Vagina (tissue), 2 donors: ENCODE measurements around the gene RBBP8NL. TPM values are rescaled to one million over a fixed set of nuclear protein-coding genes. Genes with fewer than 3 reads are reported as not detected.

Experiments
- DNase-seq, 2 donors: peaks; one replicate each; pipeline ENCODE4 v3.0.0-alpha.2; 2017; ENCODE audit errors: extremely low spot score in 2 of 2
- H3K27ac ChIP-seq: fragments of 200-600 bp; sonication (generic); one replicate; pipeline ENCODE4 v1.5.1; 2019
- H3K27me3 ChIP-seq: fragments of 200-600 bp; sonication (generic); one replicate; pipeline ENCODE4 v1.5.1; 2019
- H3K36me3 ChIP-seq, 2 donors: fragments of 200-600 bp; sonication (generic); one replicate each; pipeline ENCODE4 v1.5.1; 2017 to 2019
- H3K4me1 ChIP-seq: fragments of 200-600 bp; sonication (generic); one replicate; pipeline ENCODE4 v1.5.1; 2019
- H3K4me3 ChIP-seq, 2 donors: fragments of 200-600 bp; sonication (generic); 1 replicate in 1 of 2; 2 replicates in 1 of 2; pipeline ENCODE4 v1.5.1; 2016 to 2019
- H3K9me3 ChIP-seq: fragments of 200-600 bp; sonication (generic); one replicate; pipeline ENCODE4 v1.5.1; 2019
- POLR2A ChIP-seq, 2 donors: fragments of 450-650 bp; IDR thresholded peaks; one replicate each; pipeline ENCODE4 v1.6.1; 2017; ENCODE audit warnings: antibody characterized with exemption in 2 of 2, mild to moderate bottlenecking in 2 of 2, moderate library complexity in 2 of 2
- POLR2AphosphoS5 ChIP-seq, 2 donors: sonication (generic); formaldehyde crosslinking; IDR thresholded peaks; one replicate each; pipeline ENCODE4 v1.9.0; 2017; ENCODE audit warnings: antibody characterized with exemption in 2 of 2, mild to moderate bottlenecking in 2 of 2, low read depth in 1 of 2; ENCODE audit not compliant: insufficient read depth in 1 of 2
- intact Hi-C: fragments of 100-400 bp; cut with DNase I; formaldehyde crosslinking; loops from one replicate; pipeline ENCODE4 v1.15.1; 2023
- total RNA-seq: library from RNA; depleted of rRNA; stranded (reverse); fragments of >200 nt; gene quantifications from one replicate; pipeline ENCODE4 v1.2.3, GENCODE V29; 2016
- TF ChIP-seq, protein P1 (sequence below), 3 experiments: fragments of 450-650 bp in 2 of 3; fragments of 200-600 bp in 1 of 3; sonication (generic) in 1 of 3; IDR thresholded peaks; one replicate each; pipeline ENCODE4 v1.5.1; 2017 to 2019; ENCODE audit warnings: antibody characterized with exemption in 3 of 3, mild to moderate bottlenecking in 2 of 3, moderate library complexity in 2 of 3

Gene RBBP8NL
- total RNA-seq, 1 donor from 2014 or later, result 1.7 TPM

DNA sequence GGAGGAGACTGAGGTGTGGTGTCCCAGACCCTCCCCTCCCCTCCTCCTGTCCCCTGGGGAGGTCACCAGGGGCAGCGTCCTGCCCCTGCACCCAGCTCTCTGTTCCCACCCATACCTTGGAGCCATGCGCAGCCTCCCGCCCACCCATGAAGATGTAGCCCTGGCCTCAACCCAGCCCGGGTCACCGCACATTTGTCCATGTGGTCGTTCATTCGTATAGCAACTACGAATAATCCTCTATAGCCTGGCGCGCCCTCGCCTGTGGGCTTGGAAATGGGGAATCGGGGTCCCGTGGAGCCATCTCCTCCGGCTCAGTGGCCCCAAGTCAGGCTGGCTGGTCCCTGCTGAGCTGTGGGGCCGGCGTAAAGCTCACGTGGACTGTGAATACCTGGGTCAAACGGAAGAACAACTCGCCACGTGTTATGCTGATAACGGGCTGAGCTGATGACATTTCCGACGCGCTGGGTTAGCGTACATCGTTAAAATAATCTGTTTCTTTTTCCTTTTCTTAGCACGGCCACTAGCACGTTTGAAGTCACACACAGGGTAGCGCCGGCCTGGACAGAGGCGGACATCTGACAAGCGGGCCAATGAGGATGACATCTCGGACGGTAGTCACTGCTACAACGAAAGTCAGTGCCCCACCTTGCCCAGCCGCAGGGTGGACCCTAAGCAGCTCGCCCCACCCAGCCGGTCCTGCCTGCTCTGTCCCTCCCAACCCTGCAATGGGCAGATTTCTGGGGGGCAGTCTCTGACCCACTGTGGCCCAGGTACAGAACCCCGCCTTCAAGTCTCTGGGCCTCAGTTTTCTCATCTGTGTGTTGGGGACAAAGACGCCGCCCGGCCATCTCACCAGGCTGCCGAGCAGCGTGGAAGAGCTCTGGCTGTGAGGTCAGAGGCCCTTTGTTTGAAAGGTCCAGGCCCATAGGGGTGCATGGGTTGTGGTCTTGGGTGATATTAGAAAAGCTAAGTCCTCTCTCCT is 19.8 kb upstream of the RBBP8NL start:
- Histone ChIP-seq H3K4me3 (no peak overlapping the region), H3K4me1 (no peaks in the 10 kb centered on the region), H3K27me3 (no peaks in the 10 kb centered on the region), H3K9me3 (no peaks in the 10 kb centered on the region), H3K36me3 (no peaks in the 10 kb centered on the region), H3K27ac (no peak overlapping the region)
- TF ChIP-seq POLR2AphosphoS5 (IDR thresholded peaks at IDR 0.05; ENCODE audit: insufficient read depth in 1 of 2, low read depth in 1 of 2) (no peak), POLR2A (IDR thresholded peaks at IDR 0.05) (no peak)
- TF ChIP-seq, protein P1, sequence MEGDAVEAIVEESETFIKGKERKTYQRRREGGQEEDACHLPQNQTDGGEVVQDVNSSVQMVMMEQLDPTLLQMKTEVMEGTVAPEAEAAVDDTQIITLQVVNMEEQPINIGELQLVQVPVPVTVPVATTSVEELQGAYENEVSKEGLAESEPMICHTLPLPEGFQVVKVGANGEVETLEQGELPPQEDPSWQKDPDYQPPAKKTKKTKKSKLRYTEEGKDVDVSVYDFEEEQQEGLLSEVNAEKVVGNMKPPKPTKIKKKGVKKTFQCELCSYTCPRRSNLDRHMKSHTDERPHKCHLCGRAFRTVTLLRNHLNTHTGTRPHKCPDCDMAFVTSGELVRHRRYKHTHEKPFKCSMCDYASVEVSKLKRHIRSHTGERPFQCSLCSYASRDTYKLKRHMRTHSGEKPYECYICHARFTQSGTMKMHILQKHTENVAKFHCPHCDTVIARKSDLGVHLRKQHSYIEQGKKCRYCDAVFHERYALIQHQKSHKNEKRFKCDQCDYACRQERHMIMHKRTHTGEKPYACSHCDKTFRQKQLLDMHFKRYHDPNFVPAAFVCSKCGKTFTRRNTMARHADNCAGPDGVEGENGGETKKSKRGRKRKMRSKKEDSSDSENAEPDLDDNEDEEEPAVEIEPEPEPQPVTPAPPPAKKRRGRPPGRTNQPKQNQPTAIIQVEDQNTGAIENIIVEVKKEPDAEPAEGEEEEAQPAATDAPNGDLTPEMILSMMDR (IDR thresholded peaks at IDR 0.05), result no peak
- intact Hi-C loops, result no loop called here
- DNase-seq, result no peak

DNA sequence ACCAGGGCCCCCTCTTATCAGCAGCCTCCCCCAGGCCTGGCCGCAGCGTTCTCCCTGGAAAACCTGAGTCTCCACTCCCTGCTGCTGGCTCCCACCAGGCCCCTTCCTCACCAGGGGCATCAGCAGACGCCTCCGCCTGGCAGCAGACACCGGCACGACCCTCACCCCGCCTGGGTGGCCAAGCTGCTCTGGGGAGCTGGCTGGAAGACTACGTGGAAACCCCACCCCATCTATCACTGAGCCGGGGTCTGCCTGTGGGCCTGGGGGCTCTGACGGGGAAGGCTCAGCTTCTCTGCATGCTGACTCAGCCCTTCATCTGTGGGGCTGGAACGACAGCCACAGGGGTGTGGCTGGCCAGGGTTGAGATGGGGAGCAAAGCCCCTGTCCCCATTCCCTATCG is 19.1 kb upstream of the RBBP8NL start:
- Histone ChIP-seq H3K9me3 (no peaks in the 10 kb centered on the region), H3K4me3 (no peak overlapping the region), H3K27me3 (no peaks in the 10 kb centered on the region), H3K4me1 (no peaks in the 10 kb centered on the region), H3K36me3 (no peaks in the 10 kb centered on the region), H3K27ac (no peak overlapping the region)
- no peak for DNase-seq
- no peak for TF ChIP-seq POLR2AphosphoS5 (IDR thresholded peaks at IDR 0.05; ENCODE audit: insufficient read depth in 1 of 2, low read depth in 1 of 2)
- TF ChIP-seq, protein P1 (IDR thresholded peaks at IDR 0.05), result no peak
- no peak for TF ChIP-seq POLR2A (IDR thresholded peaks at IDR 0.05)
- intact Hi-C loops, result no loop called here

DNA sequence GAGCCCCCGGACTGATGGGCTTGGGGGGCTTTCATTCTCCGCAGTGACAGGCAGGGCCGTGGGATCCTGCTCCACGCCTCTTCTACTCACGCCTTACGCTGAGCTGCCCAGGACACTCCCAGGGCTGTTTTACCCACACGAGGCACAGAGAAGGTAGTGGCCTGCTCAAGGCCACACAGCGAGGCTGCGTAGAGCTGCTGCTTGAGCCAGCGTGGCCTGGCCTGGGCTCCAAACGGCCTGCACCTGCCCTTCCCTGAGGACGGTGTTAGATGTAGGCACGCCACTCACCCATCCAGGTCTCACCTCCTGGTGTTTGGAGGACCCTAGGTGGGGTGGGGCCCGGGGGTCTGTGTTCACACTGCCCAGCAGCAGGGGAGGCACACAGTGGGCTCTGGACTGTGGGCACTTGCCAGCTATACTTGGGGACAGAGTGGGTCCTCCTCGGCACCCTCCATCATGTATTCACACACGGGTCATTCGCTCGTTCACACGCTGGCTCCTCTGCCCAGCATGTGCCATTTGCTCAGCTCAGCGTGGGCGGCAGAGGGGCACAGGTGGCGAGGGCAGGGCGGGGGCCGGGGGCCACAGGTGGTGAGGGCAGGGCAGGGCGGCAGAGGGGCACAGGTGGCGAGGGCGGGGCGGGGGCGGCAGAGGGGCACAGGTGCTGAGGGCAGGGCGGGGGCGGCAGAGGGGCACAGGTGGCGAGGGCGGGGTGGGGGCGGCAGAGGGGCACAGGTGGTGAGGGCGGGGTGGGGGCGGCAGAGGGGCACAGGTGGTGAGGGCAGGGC is 18.4 kb upstream of the RBBP8NL start:
- TF ChIP-seq POLR2A (IDR thresholded peaks at IDR 0.05) (no peak), POLR2AphosphoS5 (IDR thresholded peaks at IDR 0.05; ENCODE audit: insufficient read depth in 1 of 2, low read depth in 1 of 2) (no peak)
- TF ChIP-seq, protein P1 (IDR thresholded peaks at IDR 0.05), result no peak
- intact Hi-C loops, result no loop called here
- no peak overlapping the region for H3K27ac ChIP-seq

DNA sequence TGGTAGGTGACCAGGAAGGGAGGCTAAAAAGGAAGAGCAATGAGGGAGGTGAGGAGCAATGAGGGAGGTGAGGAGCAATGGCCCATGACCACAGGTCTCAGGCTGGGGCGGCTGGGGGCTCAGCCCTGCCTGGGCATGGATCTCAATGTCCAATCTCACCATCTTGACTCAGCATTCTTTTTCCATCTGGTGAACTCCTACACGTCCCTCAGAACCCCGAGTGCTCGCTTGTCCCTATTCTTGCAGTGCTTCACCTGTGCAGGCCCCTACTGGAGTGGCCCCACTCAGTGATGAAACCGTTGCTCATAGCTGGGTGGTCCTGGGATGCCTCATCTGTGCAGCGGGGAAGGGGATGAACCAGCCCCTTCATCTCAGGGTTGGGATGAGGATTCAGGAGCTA is 16.9 kb upstream of the RBBP8NL start:
- Histone ChIP-seq H3K27me3 (no peaks in the 10 kb centered on the region), H3K36me3 (no peaks in the 10 kb centered on the region), H3K27ac (no peak overlapping the region), H3K4me1 (no peaks in the 10 kb centered on the region), H3K4me3 (no peak overlapping the region), H3K9me3 (no peaks in the 10 kb centered on the region)
- DNase-seq, result no peak
- TF ChIP-seq POLR2AphosphoS5 (IDR thresholded peaks at IDR 0.05; ENCODE audit: insufficient read depth in 1 of 2, low read depth in 1 of 2) (no peak), POLR2A (IDR thresholded peaks at IDR 0.05) (no peak)
- TF ChIP-seq, protein P1 (IDR thresholded peaks at IDR 0.05), result no peak
- intact Hi-C loops, result no loop called here

More for the DNA sequence above, 18.4 kb upstream of the RBBP8NL start:
- no peak for DNase-seq
- no peaks in the 10 kb centered on the region for H3K9me3 ChIP-seq
- no peaks in the 10 kb centered on the region for H3K36me3 ChIP-seq
- no peaks in the 10 kb centered on the region for H3K27me3 ChIP-seq
- no peak overlapping the region for H3K4me3 ChIP-seq
- H3K4me1 ChIP-seq, result no peaks in the 10 kb centered on the region
